ENCODE data around the gene BRINP3.

- TF ChIP-seq CTCF (conservative IDR thresholded peaks at IDR 0.05; ENCODE audit: low read depth, low read length): no peak
- TF ChIP-seq EZH2 (IDR thresholded peaks at IDR 0.05; ENCODE audit: low read length, unreplicated experiment): no peak
Observed at GRCh38 chr1:190327271-190327670, 150.4 kb downstream of the BRINP3 start.

All from PC-3 (cell line).